GM12891 (cell line): ENCODE results near the gene NOL8.

ENCODE experiments used
- PAX5 ChIP-seq: IDR thresholded peaks from 2 replicates; pipeline ENCODE4 v1.6.1; 2011; ENCODE audit warnings: low read length, moderate library complexity, mild to moderate bottlenecking; ENCODE audit not compliant: insufficient read depth, severe bottlenecking
- POLR2A ChIP-seq: IDR thresholded peaks from 2 replicates; pipeline ENCODE4 v1.6.1; 2011; ENCODE audit warnings: low read depth, low read length, control low read depth
- POLR2AphosphoS5 ChIP-seq: IDR thresholded peaks from 2 replicates; pipeline ENCODE4 v1.6.1; 2011; ENCODE audit warnings: low read depth, low read length, control low read depth
- SPI1 ChIP-seq: IDR thresholded peaks from 2 replicates; pipeline ENCODE4 v1.6.1; 2011; ENCODE audit warnings: low read depth, low read length, control low read depth
- TAF1 ChIP-seq: IDR thresholded peaks from 2 replicates; pipeline ENCODE4 v1.6.1; 2011; ENCODE audit warnings: low read depth, low read length, control low read depth

GRCh38 chr9:92276331-92277032, 48.7 kb downstream of the NOL8 start:
- TF ChIP-seq POLR2A (no peak), POLR2AphosphoS5 (no peak), TAF1 (no peak), PAX5 (no peak), SPI1 (no peak)
